Measurements from ENCODE around the gene FER. TPM values are rescaled to one million over a fixed set of nuclear protein-coding genes. Genes with fewer than 3 reads are reported as not detected.

FER gene
- total and polyA plus RNA-seq, 2 of the 13 experiments (the other 11 are each of a cell fraction or from before 2014, with no cell fraction given), result 7.9 to 29.0 TPM

- no peak for TF ChIP-seq NFATC3 (CRISPR knock-in tag; IDR thresholded peaks at IDR 0.05)
- no peak for TF ChIP-seq NFE2 (CRISPR knock-in tag; IDR thresholded peaks at IDR 0.05)
- TF ChIP-seq XBP1 (CRISPR knock-in tag; IDR thresholded peaks at IDR 0.05), result no peak
- no peak for TF ChIP-seq NR0B2 (CRISPR knock-in tag; IDR thresholded peaks at IDR 0.05)
- no peak for TF ChIP-seq KLF12 (CRISPR knock-in tag; IDR thresholded peaks at IDR 0.05; ENCODE audit: borderline replicate concordance)
- no peak for TF ChIP-seq ARID3A (IDR thresholded peaks at IDR 0.05; ENCODE audit: low read depth, low read length)
- no peak for TF ChIP-seq LBX2 (CRISPR knock-in tag; IDR thresholded peaks at IDR 0.05; ENCODE audit: borderline replicate concordance)
- TF ChIP-seq TEF (CRISPR knock-in tag; IDR thresholded peaks at IDR 0.05), result no peak
- no peak for TF ChIP-seq SMARCC2 (IDR thresholded peaks at IDR 0.05)
- no peak for TF ChIP-seq ZNF713 (CRISPR knock-in tag; IDR thresholded peaks at IDR 0.05)
- no peak for TF ChIP-seq ZNF549 (CRISPR knock-in tag; IDR thresholded peaks at IDR 0.05)
- no peak for TF ChIP-seq ZBTB10 (CRISPR knock-in tag; IDR thresholded peaks at IDR 0.05; ENCODE audit: borderline replicate concordance)
- no peak for TF ChIP-seq CSRNP2 (CRISPR knock-in tag; conservative IDR thresholded peaks at IDR 0.05; ENCODE audit: low read depth)
- TF ChIP-seq SIX1 (CRISPR knock-in tag; IDR thresholded peaks at IDR 0.05; ENCODE audit: borderline replicate concordance), result no peak
- TF ChIP-seq STAT5B (CRISPR knock-in tag; IDR thresholded peaks at IDR 0.05), result no peak
- TF ChIP-seq ZNF614 (CRISPR knock-in tag; IDR thresholded peaks at IDR 0.05; ENCODE audit: borderline replicate concordance), result peak; percentile 39; the same call in 1 of the 2 replicates
- no peak for TF ChIP-seq PATZ1 (CRISPR knock-in tag; IDR thresholded peaks at IDR 0.05)
Observed at GRCh38 chr5:108924457-108924961, 176.8 kb downstream of the FER start (continued).

All from HepG2 (cell line).